B cell (primary cell): Measurements from ENCODE around the gene FBLN2.

Experiments
- CTCF ChIP-seq: fragments of 200-600 bp; IDR thresholded peaks from one replicate; pipeline ENCODE4 v1.8.0; 2022; ENCODE audit warnings: antibody characterized with exemption, mild to moderate bottlenecking
- EZH2 ChIP-seq: IDR thresholded peaks from 2 replicates; pipeline ENCODE4 v1.6.1; 2012; ENCODE audit warnings: borderline replicate concordance, low read depth, mild to moderate bottlenecking, moderate library complexity, low read length; ENCODE audit not compliant: insufficient read depth, poor library complexity, severe bottlenecking

- TF ChIP-seq CTCF (no peak), EZH2 (no peak)
These were observed 109.8 kb downstream of the FBLN2 start for GRCh38 chr3:13658681-13659080.
